Measurements from ENCODE around the gene CCDC27. TPM values are rescaled to one million over a fixed set of nuclear protein-coding genes. Genes with fewer than 3 reads are reported as not detected.
A peak's percentile ranks its signal among the peaks of the same experiment; 100 is the strongest.

The CCDC27 gene
- total and polyA plus RNA-seq, 2 of the 13 experiments (the other 11 are each of a cell fraction or from before 2014, with no cell fraction given): not detected

DNA sequence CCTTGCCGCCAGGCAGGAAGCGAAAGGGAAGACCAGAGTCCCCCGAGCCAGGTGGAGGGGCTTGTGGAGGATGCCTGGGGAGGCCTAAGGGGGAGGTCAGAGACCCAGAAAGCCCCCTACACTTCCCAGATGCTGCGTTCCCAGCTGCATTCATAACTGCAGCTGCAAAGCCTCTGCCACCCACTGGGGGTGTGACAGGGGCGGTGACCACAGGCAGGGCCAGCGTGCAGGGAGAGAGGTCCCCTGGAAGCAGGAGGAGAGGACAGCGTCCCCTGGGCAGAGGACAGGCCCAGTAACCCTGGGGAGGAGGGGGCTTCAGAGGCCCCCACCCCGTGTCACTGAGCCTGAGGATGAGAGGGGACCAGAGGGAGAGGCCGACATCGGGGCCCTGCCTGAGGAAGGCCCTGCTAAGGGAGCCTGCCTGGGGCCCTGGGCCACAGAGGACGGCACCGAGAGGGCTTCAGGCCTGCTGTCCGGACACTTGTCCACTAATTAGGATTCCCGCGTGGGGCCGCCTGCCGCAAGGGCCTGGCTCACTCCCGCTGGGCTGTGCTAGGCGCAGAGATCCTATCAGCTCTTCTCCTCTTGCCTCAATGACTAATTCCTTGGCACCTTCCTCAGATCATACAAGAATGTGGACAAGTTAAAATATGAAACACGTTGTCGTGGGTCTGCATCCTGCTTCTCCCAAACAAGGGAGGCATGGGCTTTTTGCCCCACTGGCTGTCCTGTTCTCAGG lies 49.1 kb upstream of the CCDC27 start:
- ChIA-PET POLR2A (no interaction called here), CTCF (ENCODE audit: low intra/inter-chr PET ratio, low total read pairs) (no interaction called here)
- Histone ChIP-seq H3K4me2 (ENCODE audit: low read depth, low read length) (no peak overlapping the region), H3K36me3 (replicated peaks in 1 of 2; ENCODE audit: control insufficient read depth in 1 of 2, insufficient read depth in 2 of 2, low read length in 2 of 2) (no peaks in the 10 kb centered on the region), H3K4me1 (ENCODE audit: insufficient read depth, low read length) (no peaks in the 10 kb centered on the region), H3K79me2 (ENCODE audit: insufficient read depth, low read length) (no peaks in the 10 kb centered on the region), H3K4me3 (replicated peaks in 1 of 3; ENCODE audit: insufficient read depth in 1 of 3, low read depth in 2 of 3, low read length in 3 of 3) (no peak overlapping the region), H3K9me3 (ENCODE audit: low read length) (no peaks in the 10 kb centered on the region), H4K20me1 (ENCODE audit: insufficient read depth, low read length) (no peaks in the 10 kb centered on the region), H3K27me3 (ENCODE audit: control insufficient read depth in 1 of 2, insufficient read depth in 2 of 2, low read length in 2 of 2) (no peaks in the 10 kb centered on the region; a peak in 1 of 5 replicates), H3K27ac (ENCODE audit: extremely low read length, insufficient read depth, low read length) (no peak overlapping the region), H2AFZ (ENCODE audit: low read length) (no peak overlapping the region), H3K9ac (ENCODE audit: insufficient read depth, low read depth, low read length) (no peak overlapping the region)
- ATAC-seq: peak; percentile 40; the same call in 2 of the 3 replicates
- in situ Hi-C loops (cut with HindIII; ENCODE audit: extremely low pct_ligation_motif_present, low pct_unique_long_range_greater_than_20kb) (no loop called here), intact Hi-C loops (cut with micrococcal nuclease; ENCODE audit: unreplicated experiment) (no loop called here)
- FAIRE-seq: no peak
- BruUV-seq (replicated peaks): no TSS peak
- no peak for DNase-seq (ENCODE audit: low spot score)
- TF ChIP-seq RFXAP (CRISPR knock-in tag; IDR thresholded peaks at IDR 0.05; ENCODE audit: borderline replicate concordance) (no peak), GABPA (IDR thresholded peaks at IDR 0.05; ENCODE audit: low read depth, low read length) (no peak), GABPA (CRISPR knock-in tag; IDR thresholded peaks at IDR 0.05; ENCODE audit: low read depth) (no peak), AHR (CRISPR knock-in tag; IDR thresholded peaks at IDR 0.05) (no peak), ZMAT5 (CRISPR knock-in tag; IDR thresholded peaks at IDR 0.05; ENCODE audit: borderline replicate concordance, low read depth) (no peak), ATF7-NPFF (CRISPR knock-in tag; IDR thresholded peaks at IDR 0.05; ENCODE audit: low read depth) (no peak), ZKSCAN8 (CRISPR knock-in tag; IDR thresholded peaks at IDR 0.05; ENCODE audit: borderline replicate concordance) (no peak), ZNF619 (CRISPR knock-in tag; IDR thresholded peaks at IDR 0.05) (no peak), XRCC5 (optimal IDR thresholded peaks at IDR 0.05; ENCODE audit: low read length) (no peak), NKX3-1 (CRISPR knock-in tag; IDR thresholded peaks at IDR 0.05) (no peak)
- TF ChIP-seq, protein P1, sequence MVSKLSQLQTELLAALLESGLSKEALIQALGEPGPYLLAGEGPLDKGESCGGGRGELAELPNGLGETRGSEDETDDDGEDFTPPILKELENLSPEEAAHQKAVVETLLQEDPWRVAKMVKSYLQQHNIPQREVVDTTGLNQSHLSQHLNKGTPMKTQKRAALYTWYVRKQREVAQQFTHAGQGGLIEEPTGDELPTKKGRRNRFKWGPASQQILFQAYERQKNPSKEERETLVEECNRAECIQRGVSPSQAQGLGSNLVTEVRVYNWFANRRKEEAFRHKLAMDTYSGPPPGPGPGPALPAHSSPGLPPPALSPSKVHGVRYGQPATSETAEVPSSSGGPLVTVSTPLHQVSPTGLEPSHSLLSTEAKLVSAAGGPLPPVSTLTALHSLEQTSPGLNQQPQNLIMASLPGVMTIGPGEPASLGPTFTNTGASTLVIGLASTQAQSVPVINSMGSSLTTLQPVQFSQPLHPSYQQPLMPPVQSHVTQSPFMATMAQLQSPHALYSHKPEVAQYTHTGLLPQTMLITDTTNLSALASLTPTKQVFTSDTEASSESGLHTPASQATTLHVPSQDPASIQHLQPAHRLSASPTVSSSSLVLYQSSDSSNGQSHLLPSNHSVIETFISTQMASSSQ (IDR thresholded peaks at IDR 0.05; ENCODE audit: low read depth): no peak
- TF ChIP-seq, protein P1 (CRISPR knock-in tag; IDR thresholded peaks at IDR 0.05; ENCODE audit: borderline replicate concordance): no peak
- WGBS (ENCODE audit: low lambda C conversion rate): 82% methylated on average over 13 of the region's 21 CpGs
